SK-N-SH (cell line): ENCODE data around the gene SNAI1.

ENCODE experiments used
- CHD2 ChIP-seq: fragments of 150-350 bp; IDR thresholded peaks from 2 replicates; pipeline ENCODE4 v1.6.1; 2018; ENCODE audit warnings: low read length; ENCODE audit not compliant: partially characterized antibody
- TF ChIP-seq, protein P1 (sequence below): fragments of 200-600 bp; sonication (generic); IDR thresholded peaks from 2 replicates; pipeline ENCODE4 v1.6.1; 2017; ENCODE audit warnings: antibody characterized with exemption, mild to moderate bottlenecking, moderate library complexity

- no peak for TF ChIP-seq CHD2
- TF ChIP-seq, protein P1, sequence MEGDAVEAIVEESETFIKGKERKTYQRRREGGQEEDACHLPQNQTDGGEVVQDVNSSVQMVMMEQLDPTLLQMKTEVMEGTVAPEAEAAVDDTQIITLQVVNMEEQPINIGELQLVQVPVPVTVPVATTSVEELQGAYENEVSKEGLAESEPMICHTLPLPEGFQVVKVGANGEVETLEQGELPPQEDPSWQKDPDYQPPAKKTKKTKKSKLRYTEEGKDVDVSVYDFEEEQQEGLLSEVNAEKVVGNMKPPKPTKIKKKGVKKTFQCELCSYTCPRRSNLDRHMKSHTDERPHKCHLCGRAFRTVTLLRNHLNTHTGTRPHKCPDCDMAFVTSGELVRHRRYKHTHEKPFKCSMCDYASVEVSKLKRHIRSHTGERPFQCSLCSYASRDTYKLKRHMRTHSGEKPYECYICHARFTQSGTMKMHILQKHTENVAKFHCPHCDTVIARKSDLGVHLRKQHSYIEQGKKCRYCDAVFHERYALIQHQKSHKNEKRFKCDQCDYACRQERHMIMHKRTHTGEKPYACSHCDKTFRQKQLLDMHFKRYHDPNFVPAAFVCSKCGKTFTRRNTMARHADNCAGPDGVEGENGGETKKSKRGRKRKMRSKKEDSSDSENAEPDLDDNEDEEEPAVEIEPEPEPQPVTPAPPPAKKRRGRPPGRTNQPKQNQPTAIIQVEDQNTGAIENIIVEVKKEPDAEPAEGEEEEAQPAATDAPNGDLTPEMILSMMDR: no peak
Measured at GRCh38 chr20:49945701-49946477, 36.9 kb upstream of the SNAI1 start.
